ENCODE data around the gene ACOX1.

ACOX1 gene

DNA sequence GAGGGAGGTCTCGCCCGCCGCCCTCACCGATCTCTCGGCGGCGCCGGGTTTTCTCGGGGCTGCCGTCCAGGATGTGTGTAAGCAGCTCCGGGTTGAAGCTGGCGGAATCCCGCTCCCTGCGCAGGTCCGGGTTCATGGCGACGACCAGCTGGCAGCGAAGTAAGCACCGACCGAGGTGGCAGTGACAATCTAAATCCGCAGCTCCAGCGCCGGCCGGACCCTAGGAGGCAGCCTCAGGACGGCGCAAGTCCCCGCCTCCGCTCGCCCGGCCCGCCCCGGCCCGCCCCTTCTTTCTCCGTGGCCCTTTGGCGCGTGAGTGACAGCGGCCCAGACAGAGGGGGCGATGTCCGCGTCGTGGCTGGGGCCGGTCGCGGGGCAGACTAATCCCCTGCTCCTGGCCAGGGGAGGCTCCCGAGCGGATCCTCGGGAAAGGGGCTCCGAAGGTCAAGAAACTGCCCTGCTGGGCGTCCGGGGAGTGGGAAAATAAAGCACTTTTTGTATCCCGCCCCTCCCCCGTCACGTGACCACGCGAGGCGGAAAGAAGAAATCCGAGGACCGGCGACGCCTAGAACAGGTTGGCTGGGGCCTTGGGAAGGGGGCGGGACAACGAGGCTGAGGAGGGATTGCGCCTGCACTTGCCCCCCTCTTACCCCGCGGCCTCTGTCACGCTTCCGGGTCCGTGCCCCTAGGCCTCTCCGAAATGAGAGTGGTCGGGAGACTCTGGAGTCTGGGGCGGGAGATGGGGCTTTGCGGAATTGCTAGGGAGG lies at the start of gene ACOX1, which contains the start of gene TEN1:
Gene ACOX1, minus strand, starts transcription at position 229 of the 767 bp plus-strand sequence. Its CDS starts 93 bp downstream, at position 136.
Gene TEN1, plus strand, starts transcription at position 303 of the 767 bp plus-strand sequence. CDS start 6,953 bp downstream, outside the sequence.
- DNase-seq, result peak; percentile 99

- DNase-seq, result no peak
These were observed 48.3 kb upstream of the ACOX1 start, which contains the start of gene EVPL for GRCh38 chr17:76027159-76027839. Gene EVPL, minus strand, starts transcription at chr17:76027306. Its CDS starts 108 bp downstream, at chr17:76027198.

- DNase-seq, result no peak
These were observed 47.8 kb upstream of the ACOX1 start for GRCh38 chr17:76026714-76027158.

DNA sequence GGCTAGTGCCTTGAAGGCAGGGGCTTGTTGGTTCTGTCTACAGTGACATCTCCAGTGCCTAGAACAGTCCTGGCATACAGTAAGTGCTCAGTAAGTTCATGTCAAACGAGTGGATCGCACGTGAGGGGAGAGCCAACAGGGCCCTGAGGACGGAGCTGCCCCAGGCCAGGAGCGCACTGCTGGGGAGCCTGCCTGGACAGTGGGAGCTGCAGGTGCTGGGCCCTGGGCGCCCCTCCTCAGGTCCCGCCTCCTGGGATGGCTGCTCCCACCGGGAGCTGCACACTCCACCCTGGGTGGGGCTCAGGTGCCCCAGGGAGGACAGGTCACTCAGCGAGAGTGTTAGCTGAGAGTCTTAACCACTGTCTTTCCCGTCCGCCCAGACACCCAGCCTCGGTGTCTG lies 46.3 kb upstream of the ACOX1 start:
- DNase-seq, result no peak

DNA sequence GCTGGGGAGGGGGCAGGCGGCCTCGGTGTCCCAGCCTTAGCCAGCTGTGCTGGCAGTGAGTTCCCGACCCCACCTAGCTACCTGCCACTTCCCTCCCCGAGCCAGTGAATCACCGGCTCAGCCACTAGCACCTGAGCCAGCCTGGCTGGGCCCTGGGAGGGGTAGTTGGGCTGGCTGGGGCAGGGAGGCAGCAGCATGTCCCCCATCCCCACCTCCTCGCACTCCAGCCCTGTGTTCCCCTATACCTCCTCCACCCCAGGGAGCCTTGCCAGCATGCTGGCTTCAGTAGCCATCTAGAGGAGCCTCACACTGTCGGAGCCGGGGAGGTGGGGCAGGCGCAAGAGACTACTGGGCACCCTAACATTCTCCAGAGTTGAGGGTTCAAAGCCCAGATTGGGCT lies 45.4 kb upstream of the ACOX1 start:
- no peak for DNase-seq

- DNase-seq, result no peak
These were observed 44.9 kb upstream of the ACOX1 start for GRCh38 chr17:76023900-76024237.

DNA sequence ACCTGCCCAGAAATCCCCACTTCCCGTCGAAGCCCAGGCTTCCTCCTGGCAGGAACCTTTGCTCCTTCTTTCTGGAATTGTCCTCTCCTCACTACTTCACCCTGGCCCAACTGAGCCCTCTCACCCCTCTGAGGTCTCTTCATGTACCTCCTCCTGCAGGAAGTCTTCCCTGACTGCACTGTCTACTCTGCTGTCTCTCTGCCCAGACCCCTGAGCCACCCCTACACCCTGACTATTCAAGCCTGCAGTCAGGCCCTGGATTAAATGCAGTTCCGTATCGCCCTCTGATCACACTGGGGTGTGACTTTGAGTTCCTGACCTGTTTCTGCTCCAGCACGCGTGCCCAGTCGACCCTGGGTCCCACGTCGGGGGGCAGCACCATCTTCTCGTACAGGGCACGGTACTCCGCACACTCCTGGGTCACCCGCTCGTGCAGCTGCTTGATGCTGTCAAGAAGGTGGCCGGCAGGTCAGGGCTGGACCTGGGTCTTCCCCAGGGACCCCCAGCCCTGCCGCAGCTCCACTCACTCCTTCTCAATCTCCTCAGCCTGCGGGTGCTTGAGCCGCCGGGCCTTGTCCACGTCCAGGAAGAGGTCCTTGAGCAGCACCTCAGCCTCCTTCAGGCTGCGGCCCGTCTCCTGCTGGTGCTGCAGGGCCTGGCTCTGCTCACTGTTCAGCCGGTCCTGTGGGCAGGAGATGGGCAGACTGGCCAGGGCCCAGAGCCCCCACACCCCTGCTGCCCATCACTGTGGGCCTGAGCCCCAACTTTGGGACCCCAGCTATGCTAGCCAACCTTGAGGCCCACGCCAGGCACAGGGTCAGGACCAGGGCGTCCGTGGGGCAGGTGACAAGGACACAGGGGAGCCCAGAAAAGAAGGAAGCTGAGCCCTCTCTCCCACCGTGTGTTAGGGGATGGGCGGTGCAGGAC lies 44.3 kb upstream of the ACOX1 start:
- DNase-seq, result no peak

- no peak for DNase-seq
These were observed 43.3 kb upstream of the ACOX1 start for GRCh38 chr17:76022285-76022684.

- no peak for DNase-seq
These were observed 41.0 kb upstream of the ACOX1 start for GRCh38 chr17:76019833-76020467.

DNA sequence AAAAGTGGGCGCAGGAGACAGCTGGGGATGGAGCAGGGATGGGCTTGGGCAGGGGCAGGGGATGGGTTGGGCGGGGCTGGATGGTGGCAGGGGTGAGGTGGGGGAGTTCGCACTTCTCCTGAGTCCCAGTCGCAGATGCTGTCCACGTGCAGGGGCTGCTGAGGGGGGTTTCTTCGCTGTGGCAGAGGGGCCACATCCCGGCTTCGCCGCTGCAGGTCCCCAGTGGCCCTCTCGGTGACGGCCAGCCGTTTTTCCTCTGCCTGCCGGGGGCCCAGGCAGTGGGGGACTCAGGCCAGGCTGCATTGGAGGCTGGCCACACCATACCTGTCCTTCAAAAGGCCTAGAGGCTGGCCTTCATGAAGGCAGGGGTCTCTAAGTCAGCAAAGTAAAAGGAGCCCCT lies 39.8 kb upstream of the ACOX1 start:
- DNase-seq, result no peak

- no peak for DNase-seq
These were observed 39.3 kb upstream of the ACOX1 start for GRCh38 chr17:76018340-76018680.

GRCh38 chr17:76017481-76018339 lies 38.7 kb upstream of the ACOX1 start:
- DNase-seq, result no peak

- DNase-seq, result no peak
These were observed 35.9 kb upstream of the ACOX1 start for GRCh38 chr17:76014925-76015261.

- peak; percentile 89 for DNase-seq
These were observed 35.3 kb upstream of the ACOX1 start for GRCh38 chr17:76014100-76014924.

GRCh38 chr17:76013377-76013932 lies 34.5 kb upstream of the ACOX1 start:
- no peak for DNase-seq

DNA sequence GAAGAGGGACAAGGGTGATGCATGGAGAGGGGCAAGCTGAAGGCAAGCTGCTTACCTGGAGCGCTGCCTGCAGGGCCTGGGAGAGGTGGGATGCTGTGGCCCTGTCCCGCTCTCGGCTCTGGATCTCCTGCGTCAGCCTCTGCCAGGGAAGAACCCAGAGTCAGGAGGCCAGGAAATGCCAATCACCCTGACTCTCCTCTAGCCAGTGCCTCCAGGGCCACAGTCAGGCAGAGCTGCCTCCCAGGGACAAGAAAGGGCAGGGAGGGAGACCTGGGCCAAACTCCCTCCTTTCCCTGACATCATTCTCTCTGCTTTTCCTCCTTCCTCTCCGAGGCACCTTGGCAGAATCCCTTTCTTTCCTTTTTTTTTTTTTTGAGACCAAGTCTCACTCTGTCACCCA lies 33.0 kb upstream of the ACOX1 start:
- DNase-seq, result no peak

GRCh38 chr17:76009969-76010661 lies 31.1 kb upstream of the ACOX1 start:
- no peak for DNase-seq

- DNase-seq, result no peak
These were observed 30.5 kb upstream of the ACOX1 start for GRCh38 chr17:76009447-76009846.

- DNase-seq, result no peak
These were observed 29.9 kb upstream of the ACOX1 start for GRCh38 chr17:76008630-76009425.

All from retina (tissue), 1 donor.